Measurements from ENCODE around the gene PPM1H.

- TF ChIP-seq CTCF (IDR thresholded peaks at IDR 0.05) (no peak), EZH2 (IDR thresholded peaks at IDR 0.05; ENCODE audit: borderline replicate concordance, insufficient read depth, low read depth, low read length, poor library complexity, severe bottlenecking) (no peak)
Measured at GRCh38 chr12:62885242-62885641, 49.7 kb downstream of the PPM1H start.

Data from B cell (primary cell).